ENCODE measurements around the gene GRIA2. TPM values are rescaled to one million over a fixed set of nuclear protein-coding genes. Genes with fewer than 3 reads are reported as not detected.
"Not testable (repeated sequence)": the region's sequence is repeated elsewhere in the genome, so short reads cannot be mapped to it uniquely, and the experiment has no call there.

GRIA2 gene
- total RNA-seq, 5 donors from 2014 or later (not counting 1 experiment from before 2014, with no cell fraction given): not detected

DNA sequence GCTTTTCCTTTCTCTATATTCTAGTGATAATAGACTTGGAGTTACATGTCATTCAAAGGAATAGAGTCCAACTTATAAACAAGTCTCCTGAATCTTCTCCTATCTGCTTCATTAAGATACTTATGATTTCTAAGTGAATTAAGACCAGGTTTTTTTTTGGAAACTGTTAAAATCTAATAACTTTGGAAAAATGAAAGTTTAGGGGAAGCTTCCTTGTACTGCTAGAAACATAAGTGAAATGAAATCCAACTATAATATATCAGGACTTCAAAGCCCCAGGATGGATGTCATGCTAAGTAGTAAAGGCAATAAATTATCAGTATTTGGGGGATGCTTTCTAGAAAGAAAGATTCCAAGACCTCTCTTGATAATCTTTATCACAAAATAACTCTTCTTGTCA, 24.8 kb downstream of the GRIA2 start:
- no peaks in the 10 kb centered on the region for H3K9me3 ChIP-seq
- H3K27ac ChIP-seq (ENCODE audit: low read length): no peak overlapping the region
- no peak overlapping the region for H3K4me3 ChIP-seq (ENCODE audit: control insufficient read depth in 1 of 2, extremely low read depth in 1 of 2, low read length in 1 of 2)
- Mint-ChIP-seq H3K4me3 (no peak overlapping the region), H3K9me3 (peaks cover 3 to 13% (median 6%) of the 10 kb centered on the region in 3 donors), H3K36me3 (no peaks in the 10 kb centered on the region), H3K27me3 (no peaks in the 10 kb centered on the region), H3K4me1 (no peaks in the 10 kb centered on the region), H3K27ac (no peak overlapping the region)
- H3K36me3 ChIP-seq (ENCODE audit: control insufficient read depth in 2 of 2, extremely low read depth in 1 of 2, insufficient read depth in 1 of 2, low read length in 1 of 2): no peaks in the 10 kb centered on the region
- no peaks in the 10 kb centered on the region for H3K4me1 ChIP-seq (ENCODE audit: control insufficient read depth in 1 of 2, extremely low read depth in 1 of 2, insufficient read depth in 2 of 2, low read length in 2 of 2)
- H3K27me3 ChIP-seq (replicated peaks in 1 of 2; ENCODE audit: control insufficient read depth in 2 of 2, extremely low read depth in 1 of 2, insufficient read depth in 2 of 2, low read length in 1 of 2): no peaks in the 10 kb centered on the region
- DNase-seq (no peak), ATAC-seq (replicated peaks in 1 of 4) (no peak)
- ChIA-PET CTCF (no interaction called here), POLR2A (no interaction called here)

DNA sequence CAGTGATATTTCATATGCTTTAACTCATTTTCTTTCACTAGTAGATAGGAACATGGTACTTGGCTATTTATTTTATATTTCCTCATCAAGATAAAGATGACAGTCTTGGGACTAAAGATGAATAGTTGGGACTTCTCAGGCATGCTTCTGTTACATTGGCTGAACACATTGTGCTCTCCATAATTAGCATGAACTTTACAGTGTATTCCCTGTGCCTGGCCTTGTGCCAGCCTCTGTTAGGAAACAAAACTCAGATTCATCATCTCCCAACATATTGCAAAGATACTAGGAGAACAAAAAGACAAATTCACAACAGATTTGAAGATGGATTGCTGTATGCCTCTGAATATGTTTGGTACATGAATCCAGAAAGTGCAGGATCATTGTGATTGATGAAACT, 26.4 kb downstream of the GRIA2 start:
- no peaks in the 10 kb centered on the region for H3K4me1 ChIP-seq (ENCODE audit: control insufficient read depth in 1 of 2, extremely low read depth in 1 of 2, insufficient read depth in 2 of 2, low read length in 2 of 2)
- no peaks in the 10 kb centered on the region for H3K4me1 Mint-ChIP-seq

GRCh38 chr4:157258165-157258564, 37.6 kb downstream of the GRIA2 start:
- H3K4me3 Mint-ChIP-seq; POLR2A ChIA-PET; H3K27ac ChIP-seq (ENCODE audit: low read length); H3K27me3 Mint-ChIP-seq; H3K36me3 ChIP-seq (ENCODE audit: control insufficient read depth in 2 of 2, extremely low read depth in 1 of 2, insufficient read depth in 1 of 2, low read length in 1 of 2); H3K4me1 ChIP-seq (ENCODE audit: control insufficient read depth in 1 of 2, extremely low read depth in 1 of 2, insufficient read depth in 2 of 2, low read length in 2 of 2); H3K36me3 Mint-ChIP-seq; H3K9me3 ChIP-seq; DNase-seq; H3K27ac Mint-ChIP-seq; H3K4me1 Mint-ChIP-seq; CTCF ChIA-PET; ATAC-seq (replicated peaks in 1 of 4); H3K27me3 ChIP-seq (replicated peaks in 1 of 2; ENCODE audit: control insufficient read depth in 2 of 2, extremely low read depth in 1 of 2, insufficient read depth in 2 of 2, low read length in 1 of 2); H3K4me3 ChIP-seq (ENCODE audit: control insufficient read depth in 1 of 2, extremely low read depth in 1 of 2, low read length in 1 of 2): not testable (repeated sequence)
- WGBS (ENCODE audit: insufficient coverage): no CpG with 5 or more reads among the region's 6 CpGs
- peaks cover 6 to 34% (median 23%) of the 10 kb centered on the region in 3 donors for H3K9me3 Mint-ChIP-seq

More for the DNA sequence above, 26.4 kb downstream of the GRIA2 start:
- DNase-seq: no peak
- Mint-ChIP-seq H3K27ac (no peak overlapping the region), H3K36me3 (no peaks in the 10 kb centered on the region), H3K27me3 (no peaks in the 10 kb centered on the region), H3K4me3 (no peak overlapping the region), H3K9me3 (peaks cover 3 to 13% (median 5%) of the 10 kb centered on the region in 3 donors)
- no peak for ATAC-seq (replicated peaks in 1 of 4)
- H3K9me3 ChIP-seq: no peaks in the 10 kb centered on the region
- no peaks in the 10 kb centered on the region for H3K27me3 ChIP-seq (replicated peaks in 1 of 2; ENCODE audit: control insufficient read depth in 2 of 2, extremely low read depth in 1 of 2, insufficient read depth in 2 of 2, low read length in 1 of 2)
- ChIA-PET POLR2A (no interaction called here), CTCF (no interaction called here)
- H3K27ac ChIP-seq (ENCODE audit: low read length): no peak overlapping the region
- no peaks in the 10 kb centered on the region for H3K36me3 ChIP-seq (ENCODE audit: control insufficient read depth in 2 of 2, extremely low read depth in 1 of 2, insufficient read depth in 1 of 2, low read length in 1 of 2)
- H3K4me3 ChIP-seq (ENCODE audit: control insufficient read depth in 1 of 2, extremely low read depth in 1 of 2, low read length in 1 of 2): no peak overlapping the region

DNA sequence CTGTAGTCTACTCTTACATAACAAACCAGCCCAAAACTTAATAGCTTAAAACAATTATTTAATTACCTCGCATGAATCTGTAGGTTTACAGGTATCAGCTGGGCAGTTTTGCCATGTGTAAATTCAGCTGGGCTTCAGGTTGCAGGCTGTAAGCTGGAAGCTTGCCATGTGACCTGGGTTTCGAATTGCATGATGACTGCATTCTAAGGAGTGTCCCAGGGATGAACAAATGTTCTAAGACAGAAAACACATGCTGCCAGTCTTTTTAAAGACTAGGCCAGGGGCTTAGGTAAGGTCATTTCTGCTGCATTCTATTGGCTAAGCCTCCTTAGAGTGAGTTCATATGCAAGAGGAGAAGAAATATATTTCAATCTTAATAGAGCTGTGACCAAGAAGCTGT, 44.8 kb downstream of the GRIA2 start:
- Mint-ChIP-seq H3K36me3 (no peaks in the 10 kb centered on the region), H3K4me3 (no peak overlapping the region), H3K27me3 (no peaks in the 10 kb centered on the region), H3K9me3 (peaks cover 6 to 20% (median 10%) of the 10 kb centered on the region in 3 donors), H3K27ac (no peak overlapping the region), H3K4me1 (no peaks in the 10 kb centered on the region)
- DNase-seq (no peak), ATAC-seq (replicated peaks in 1 of 4) (no peak)
- Histone ChIP-seq H3K27ac (ENCODE audit: low read length) (no peak overlapping the region), H3K4me1 (ENCODE audit: control insufficient read depth in 1 of 2, extremely low read depth in 1 of 2, insufficient read depth in 2 of 2, low read length in 2 of 2) (no peaks in the 10 kb centered on the region), H3K9me3 (no peaks in the 10 kb centered on the region), H3K4me3 (ENCODE audit: control insufficient read depth in 1 of 2, extremely low read depth in 1 of 2, low read length in 1 of 2) (no peak overlapping the region), H3K27me3 (replicated peaks in 1 of 2; ENCODE audit: control insufficient read depth in 2 of 2, extremely low read depth in 1 of 2, insufficient read depth in 2 of 2, low read length in 1 of 2) (no peaks in the 10 kb centered on the region), H3K36me3 (ENCODE audit: control insufficient read depth in 2 of 2, extremely low read depth in 1 of 2, insufficient read depth in 1 of 2, low read length in 1 of 2) (no peaks in the 10 kb centered on the region)
- 65% methylated on average over 2 of the region's 2 CpGs for WGBS (ENCODE audit: insufficient coverage)
- POLR2A ChIA-PET: no interaction called here
- CTCF ChIA-PET: no interaction called here

GRCh38 chr4:157270108-157270507, 49.6 kb downstream of the GRIA2 start:
- CTCF ChIA-PET: no interaction called here
- Histone ChIP-seq H3K4me1 (ENCODE audit: control insufficient read depth in 1 of 2, extremely low read depth in 1 of 2, insufficient read depth in 2 of 2, low read length in 2 of 2) (no peaks in the 10 kb centered on the region), H3K9me3 (no peaks in the 10 kb centered on the region), H3K4me3 (ENCODE audit: control insufficient read depth in 1 of 2, extremely low read depth in 1 of 2, low read length in 1 of 2) (no peak overlapping the region), H3K27me3 (replicated peaks in 1 of 2; ENCODE audit: control insufficient read depth in 2 of 2, extremely low read depth in 1 of 2, insufficient read depth in 2 of 2, low read length in 1 of 2) (no peaks in the 10 kb centered on the region), H3K27ac (ENCODE audit: low read length) (no peak overlapping the region), H3K36me3 (ENCODE audit: control insufficient read depth in 2 of 2, extremely low read depth in 1 of 2, insufficient read depth in 1 of 2, low read length in 1 of 2) (no peaks in the 10 kb centered on the region)
- no peaks in the 10 kb centered on the region for H3K4me1 Mint-ChIP-seq
- POLR2A ChIA-PET: no interaction called here
- WGBS (ENCODE audit: insufficient coverage): 100% methylated on average over 1 of the region's 2 CpGs
- DNase-seq (no peak), ATAC-seq (replicated peaks in 1 of 4) (no peak)
- no peak overlapping the region for H3K27ac Mint-ChIP-seq
- no peaks in the 10 kb centered on the region for H3K27me3 Mint-ChIP-seq
- H3K4me3 Mint-ChIP-seq: no peak overlapping the region
- H3K9me3 Mint-ChIP-seq: peaks cover 14 to 34% (median 21%) of the 10 kb centered on the region in 3 donors
- no peaks in the 10 kb centered on the region for H3K36me3 Mint-ChIP-seq

DNA sequence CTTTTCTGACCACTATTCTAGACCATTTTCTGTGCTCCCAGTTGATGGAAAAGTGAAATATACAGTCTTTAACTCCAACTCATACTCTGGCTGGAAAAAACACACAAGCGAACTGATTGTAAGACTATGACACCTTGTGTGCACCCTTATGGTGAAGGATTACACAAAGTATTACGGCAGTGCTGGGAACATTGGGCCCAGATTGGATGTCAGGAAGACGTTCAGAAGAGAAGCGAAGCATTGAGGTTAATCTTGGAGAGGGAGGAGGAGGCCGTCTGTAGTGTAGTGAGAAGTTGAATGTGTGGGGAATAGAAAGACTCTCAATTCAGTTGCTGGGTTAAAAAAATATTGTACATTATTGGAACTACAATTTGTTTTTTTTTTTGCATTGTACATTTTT, 50.0 kb downstream of the GRIA2 start:
- H3K27me3 Mint-ChIP-seq: no peaks in the 10 kb centered on the region
- H3K27me3 ChIP-seq (replicated peaks in 1 of 2; ENCODE audit: control insufficient read depth in 2 of 2, extremely low read depth in 1 of 2, insufficient read depth in 2 of 2, low read length in 1 of 2): no peaks in the 10 kb centered on the region
- H3K36me3 ChIP-seq (ENCODE audit: control insufficient read depth in 2 of 2, extremely low read depth in 1 of 2, insufficient read depth in 1 of 2, low read length in 1 of 2): no peaks in the 10 kb centered on the region
- H3K27ac ChIP-seq (ENCODE audit: low read length): no peak overlapping the region
- peaks cover 14 to 32% (median 21%) of the 10 kb centered on the region in 3 donors for H3K9me3 Mint-ChIP-seq
- H3K4me1 Mint-ChIP-seq: no peaks in the 10 kb centered on the region
- ChIA-PET CTCF (interaction anchor here in 1 of 2 donors (0.6 kb wide), 1 partner anchor 35 kb away, joined by 3 read pairs; no protein-coding TSS in a partner anchor), POLR2A (no interaction called here)
- WGBS (ENCODE audit: insufficient coverage): 76% methylated on average over 3 of the region's 5 CpGs
- no peak overlapping the region for H3K27ac Mint-ChIP-seq
- H3K4me3 ChIP-seq (ENCODE audit: control insufficient read depth in 1 of 2, extremely low read depth in 1 of 2, low read length in 1 of 2): no peak overlapping the region
- no peak for DNase-seq
- no peaks in the 10 kb centered on the region for H3K9me3 ChIP-seq
- no peaks in the 10 kb centered on the region for H3K4me1 ChIP-seq (ENCODE audit: control insufficient read depth in 1 of 2, extremely low read depth in 1 of 2, insufficient read depth in 2 of 2, low read length in 2 of 2)
- H3K4me3 Mint-ChIP-seq: no peak overlapping the region
- H3K36me3 Mint-ChIP-seq: no peaks in the 10 kb centered on the region
- ATAC-seq (replicated peaks in 1 of 4): no peak

- no CpG with 5 or more reads among the region's 1 CpG for WGBS (ENCODE audit: insufficient coverage)
- no peak overlapping the region for H3K4me3 Mint-ChIP-seq
- no peak overlapping the region for H3K27ac Mint-ChIP-seq
- no peaks in the 10 kb centered on the region for H3K36me3 Mint-ChIP-seq
- H3K27me3 ChIP-seq (replicated peaks in 1 of 2; ENCODE audit: control insufficient read depth in 2 of 2, extremely low read depth in 1 of 2, insufficient read depth in 2 of 2, low read length in 1 of 2): no peaks in the 10 kb centered on the region
- H3K27me3 Mint-ChIP-seq: no peaks in the 10 kb centered on the region
- no peak overlapping the region for H3K4me3 ChIP-seq (ENCODE audit: control insufficient read depth in 1 of 2, extremely low read depth in 1 of 2, low read length in 1 of 2)
- POLR2A ChIA-PET: no interaction called here
- CTCF ChIA-PET: interaction anchor here in 1 of 2 donors (0.6 kb wide), 1 partner anchor 35 kb away, joined by 3 read pairs; no protein-coding TSS in a partner anchor
- ATAC-seq (replicated peaks in 1 of 4): no peak
- no peaks in the 10 kb centered on the region for H3K9me3 ChIP-seq
- no peaks in the 10 kb centered on the region for H3K4me1 Mint-ChIP-seq
- H3K27ac ChIP-seq (ENCODE audit: low read length): no peak overlapping the region
- peaks cover 14 to 24% (median 21%) of the 10 kb centered on the region in 3 donors for H3K9me3 Mint-ChIP-seq
- no peak for DNase-seq
- H3K4me1 ChIP-seq (ENCODE audit: control insufficient read depth in 1 of 2, extremely low read depth in 1 of 2, insufficient read depth in 2 of 2, low read length in 2 of 2): no peaks in the 10 kb centered on the region
- no peaks in the 10 kb centered on the region for H3K36me3 ChIP-seq (ENCODE audit: control insufficient read depth in 2 of 2, extremely low read depth in 1 of 2, insufficient read depth in 1 of 2, low read length in 1 of 2)
These were observed 50.8 kb downstream of the GRIA2 start for GRCh38 chr4:157271166-157271869.

Data from T-cell (primary cell).